ENCODE results near the gene SYTL3. TPM values are rescaled to one million over a fixed set of nuclear protein-coding genes. Genes with fewer than 3 reads are reported as not detected.
"Not testable (repeated sequence)": the region's sequence is repeated elsewhere in the genome, so short reads cannot be mapped to it uniquely, and the experiment has no call there.

The SYTL3 gene
- total RNA-seq, 1 donor from 2014 or later: 1.7 TPM

DNA sequence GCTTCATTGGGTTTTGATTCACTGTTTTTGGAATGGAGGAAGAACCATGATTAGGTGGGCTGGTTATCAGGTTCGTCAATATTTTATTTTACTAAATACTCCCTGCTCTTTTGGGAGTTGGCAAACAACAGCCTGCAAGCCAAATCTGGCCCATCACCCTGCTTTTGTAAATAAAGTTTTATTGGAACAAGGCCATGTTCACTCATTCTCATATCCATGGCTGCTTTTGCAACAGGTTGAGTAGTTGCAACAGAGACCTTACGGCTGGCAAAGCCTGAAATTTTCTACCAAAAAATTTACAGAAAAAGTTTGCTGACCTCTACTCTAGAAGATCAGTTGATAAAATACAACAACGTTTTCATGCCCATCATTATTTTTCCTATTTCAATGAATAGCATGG lies 45.1 kb downstream of the SYTL3 start:
- no peak for ATAC-seq

DNA sequence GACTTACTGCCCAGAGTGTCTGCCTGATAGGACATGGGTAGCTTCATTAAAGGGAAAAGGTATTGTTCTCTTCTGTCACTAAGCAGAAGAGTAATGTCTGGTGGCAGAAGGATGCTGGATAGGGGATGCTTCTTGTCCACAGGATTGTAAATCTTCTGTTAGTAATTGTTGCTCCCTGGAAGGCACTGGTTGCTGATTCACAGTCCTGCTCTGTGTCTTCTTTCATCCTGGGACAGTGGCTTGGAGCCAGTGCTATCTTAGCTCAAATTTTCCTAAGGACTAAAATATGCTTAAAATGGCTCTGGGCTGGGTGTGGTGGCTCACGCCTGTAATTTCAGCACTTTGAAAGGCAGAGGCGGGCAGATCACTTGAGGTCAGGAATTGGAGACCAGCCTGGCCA lies 48.0 kb downstream of the SYTL3 start:
- no peak for ATAC-seq

DNA sequence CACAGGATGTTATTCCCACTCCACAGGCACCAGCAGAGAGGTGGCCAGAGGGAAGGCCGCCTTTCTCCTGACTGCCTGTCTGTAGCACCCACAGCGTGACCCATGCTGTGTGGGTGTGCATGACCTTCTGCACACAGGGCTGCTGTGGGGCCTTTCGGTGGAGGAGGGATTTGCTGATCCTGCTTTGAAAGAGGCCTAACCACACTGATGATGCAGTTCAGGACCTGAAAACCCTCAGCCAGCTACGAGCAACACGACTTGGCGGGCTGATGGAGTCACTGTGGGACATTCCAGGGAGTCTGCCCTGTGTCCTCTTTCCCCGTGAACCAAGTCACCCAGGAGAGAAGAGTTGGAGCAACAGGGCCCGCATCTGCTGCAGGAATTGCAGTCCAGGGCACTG lies 49.1 kb downstream of the SYTL3 start:
- ATAC-seq: no peak

DNA sequence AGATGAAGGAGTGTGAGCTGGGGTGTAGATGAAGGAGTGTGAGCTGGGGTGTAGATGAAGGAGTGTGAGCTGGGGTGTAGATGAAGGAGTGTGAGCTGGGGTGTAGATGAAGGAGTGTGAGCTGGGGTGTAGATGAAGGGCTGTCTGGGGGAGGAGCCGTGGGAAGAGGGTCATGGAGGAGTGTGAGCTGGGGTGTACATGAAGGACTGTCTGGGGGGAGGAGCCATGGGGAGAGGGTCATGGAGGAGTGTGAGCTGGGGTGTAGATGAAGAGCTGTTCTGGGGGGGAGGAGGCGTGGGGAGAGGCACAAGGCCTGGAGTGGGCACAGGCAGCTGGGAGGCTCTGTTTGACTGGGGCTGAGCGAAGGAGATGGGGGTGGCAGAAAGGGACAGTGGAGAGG lies 51.4 kb downstream of the SYTL3 start:
- ATAC-seq: not testable (repeated sequence)

DNA sequence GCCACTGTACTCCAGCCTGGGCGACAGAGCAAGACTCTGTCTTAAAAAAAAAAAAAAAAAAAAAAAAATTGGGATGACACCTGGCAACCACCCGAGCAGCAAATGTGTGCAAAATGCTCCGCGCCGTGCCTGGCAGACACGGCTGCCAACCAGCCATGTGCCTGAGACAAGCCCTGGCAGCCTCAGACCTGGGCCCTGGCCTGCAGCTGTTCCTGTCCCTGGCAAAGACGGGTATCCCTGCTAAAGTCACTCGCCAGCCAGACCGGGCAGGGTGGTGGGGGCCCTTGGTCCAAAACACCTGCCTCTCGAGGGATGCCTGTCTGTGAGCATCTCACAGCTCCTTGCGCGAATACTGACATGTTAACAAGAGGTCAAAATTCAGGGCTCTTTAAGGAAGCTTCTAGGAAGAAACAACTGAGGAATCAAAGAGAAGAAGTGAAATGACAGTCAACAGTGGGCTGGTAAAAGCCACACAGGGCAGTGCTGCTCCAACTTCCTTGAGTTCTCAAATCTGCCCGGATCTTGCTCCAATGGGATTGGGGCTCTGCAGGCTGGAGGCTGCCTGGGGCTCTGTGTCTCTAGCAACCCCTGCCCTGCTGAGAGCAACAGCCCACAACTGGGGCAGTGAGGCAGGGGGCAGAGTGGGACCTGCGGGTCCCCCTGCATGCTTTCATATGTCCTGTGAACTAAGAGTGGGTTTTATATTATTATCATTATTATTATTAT lies 53.4 kb downstream of the SYTL3 start:
- ATAC-seq: peak; percentile 30

DNA sequence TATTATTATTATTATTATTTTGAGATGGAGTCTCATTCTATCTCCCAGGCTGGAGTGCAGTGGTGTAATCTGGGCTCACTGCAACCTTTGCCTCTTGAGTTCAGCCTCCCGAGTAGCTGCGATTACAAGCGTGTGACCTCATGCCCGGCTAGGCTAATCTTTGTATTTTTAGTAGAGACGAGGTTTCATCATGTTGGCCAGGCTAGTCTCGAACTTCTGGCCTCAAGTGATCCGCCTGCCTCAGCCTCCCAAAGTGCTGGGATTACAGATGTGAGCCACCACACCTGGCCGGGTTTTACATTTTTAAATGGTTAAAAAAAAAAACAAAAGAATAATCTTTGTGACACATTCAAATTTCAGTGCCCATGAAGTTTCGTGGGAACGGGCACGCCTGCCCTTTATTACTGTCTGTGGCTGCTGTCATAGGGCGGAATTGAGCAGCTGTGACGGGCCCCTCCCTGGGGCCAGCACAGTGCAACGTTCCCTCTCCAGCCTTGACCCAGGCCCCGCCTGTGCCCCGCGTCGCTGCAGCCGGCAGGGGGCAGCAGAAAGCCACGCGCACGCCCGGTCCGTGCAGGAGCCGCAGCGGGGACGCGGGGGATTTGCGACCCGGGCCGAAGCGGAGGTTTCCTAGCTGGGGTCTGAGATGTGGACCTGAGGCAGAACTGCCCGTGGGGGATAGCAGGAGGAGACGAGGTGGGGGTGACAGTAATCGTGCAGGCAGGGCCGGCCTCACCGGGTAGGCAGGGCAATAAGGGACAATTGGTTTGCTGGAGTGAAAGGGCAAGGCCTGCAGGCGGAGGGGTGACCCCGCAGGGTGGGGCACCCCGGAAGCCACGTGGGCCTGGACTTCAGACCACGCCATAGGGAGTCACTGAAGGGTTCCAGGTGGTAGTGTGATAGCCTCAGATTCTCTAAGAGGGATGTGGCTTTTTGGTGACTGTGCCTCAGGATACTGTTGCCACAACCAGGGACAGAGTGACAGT lies 54.3 kb downstream of the SYTL3 start:
- peak; percentile 98 for ATAC-seq

DNA sequence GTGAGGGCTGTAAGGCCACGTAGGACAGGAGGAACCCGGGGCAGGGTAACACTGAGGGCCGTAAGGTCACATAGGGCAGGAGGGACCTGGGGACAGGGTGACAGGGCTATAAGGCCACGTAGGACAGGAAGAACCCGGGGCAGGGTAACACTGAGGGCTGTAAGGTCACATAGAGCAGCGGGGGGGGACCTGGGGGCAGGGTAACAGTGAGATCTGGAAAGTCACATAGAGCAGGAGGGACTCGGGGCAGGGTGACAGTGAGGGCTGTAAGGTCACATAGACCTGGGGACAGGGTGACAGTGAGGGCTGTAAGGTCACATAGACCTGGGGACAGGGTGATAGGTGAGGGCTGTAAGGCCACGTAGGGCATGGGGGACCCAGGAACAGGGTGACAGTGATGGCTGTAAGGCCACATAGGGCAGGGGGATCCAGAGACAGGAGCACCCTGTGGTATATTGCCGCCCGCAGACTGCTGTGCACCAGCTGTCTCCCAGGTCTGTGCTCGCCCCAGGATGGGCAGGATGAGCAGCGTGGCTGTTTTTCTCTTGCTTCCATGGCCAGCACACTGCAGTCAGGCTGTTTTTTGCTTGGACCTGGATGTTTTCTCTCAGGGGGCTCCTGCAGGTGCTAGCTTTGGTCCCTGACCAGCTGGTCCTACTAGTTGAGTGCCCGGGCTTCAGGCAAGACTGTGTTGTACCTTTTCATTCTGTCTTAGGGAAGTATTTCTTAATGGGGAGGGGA lies 55.7 kb downstream of the SYTL3 start:
- ATAC-seq: no peak

DNA sequence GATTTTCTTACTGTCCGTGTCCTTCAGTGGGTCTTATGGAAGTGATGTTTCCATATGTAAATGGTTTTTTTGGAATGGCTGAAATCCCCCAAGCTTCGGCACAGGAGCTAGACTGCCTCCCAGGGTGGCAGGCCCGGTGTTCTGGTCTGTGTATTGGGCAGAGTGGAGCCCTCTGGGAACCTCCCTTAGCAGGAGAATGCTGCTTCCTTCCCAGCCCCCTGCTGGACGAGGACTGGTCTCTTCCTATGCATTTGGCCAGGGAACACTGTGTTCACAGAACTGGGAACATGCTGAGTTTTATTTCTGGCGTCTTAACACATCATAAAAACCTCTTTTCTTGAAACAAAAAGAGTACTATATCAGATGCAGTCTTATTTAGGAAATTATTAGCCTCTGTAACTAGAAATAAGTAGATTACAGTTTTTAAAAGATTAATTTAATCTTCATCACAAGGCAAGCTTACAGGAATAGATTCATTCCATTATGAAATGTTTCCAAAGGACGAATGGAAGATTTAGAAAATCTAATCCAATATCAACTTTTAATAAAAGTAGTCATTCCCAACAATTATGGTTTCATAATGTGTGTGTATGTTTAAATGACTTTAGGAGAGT lies 56.6 kb downstream of the SYTL3 start:
- ATAC-seq: no peak

DNA sequence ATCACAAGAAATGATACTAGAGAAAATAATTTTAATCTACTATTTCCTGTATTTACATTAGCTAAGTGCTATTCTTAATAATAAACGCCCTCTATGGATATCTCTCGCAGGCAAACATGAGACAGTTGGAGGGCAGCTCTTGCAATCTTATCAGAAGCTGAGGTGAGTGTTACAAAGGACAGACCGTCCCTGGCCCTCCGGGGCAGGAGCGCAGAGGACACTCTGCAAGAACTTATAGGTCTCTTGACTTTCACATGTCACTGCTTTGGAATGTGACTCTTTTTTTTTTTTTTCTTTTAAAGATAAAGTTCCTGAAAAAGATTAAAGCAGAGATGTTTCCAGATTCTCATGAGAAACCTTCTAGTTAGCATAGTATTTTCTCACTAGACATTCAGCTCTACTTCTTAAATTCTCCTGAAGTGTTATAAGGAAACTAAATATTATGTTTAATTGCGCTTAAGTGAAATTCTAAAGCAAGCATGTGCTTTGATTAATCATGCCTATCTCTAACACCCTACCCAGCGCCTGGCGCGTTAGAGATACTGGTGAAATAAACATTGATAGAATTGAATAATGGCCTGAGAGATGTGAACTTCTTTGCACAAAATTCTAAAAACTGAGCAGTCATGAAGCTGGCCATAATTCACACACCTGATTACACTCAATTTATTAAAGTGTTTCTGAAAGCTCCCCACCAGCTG lies 57.4 kb downstream of the SYTL3 start:
- ATAC-seq: no peak

DNA sequence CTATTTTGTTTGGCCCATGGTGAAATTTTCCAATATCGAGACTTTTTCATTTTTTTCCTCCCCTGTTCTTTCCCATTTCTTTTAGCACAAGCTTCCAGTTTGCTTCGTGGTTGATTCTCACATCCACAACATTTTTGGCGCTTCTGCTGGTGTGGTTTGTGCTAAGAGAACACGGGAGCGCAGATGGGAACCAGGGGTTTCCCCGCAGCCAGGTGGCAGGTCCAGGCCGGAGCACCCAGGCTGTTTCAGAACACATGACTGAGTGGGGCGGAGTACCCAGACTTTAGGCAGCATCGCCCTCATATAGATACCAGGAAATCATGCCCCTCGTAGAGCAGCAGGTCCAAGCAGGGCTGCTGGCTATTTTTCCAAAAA lies 58.0 kb downstream of the SYTL3 start:
- ATAC-seq: peak; percentile 41

DNA sequence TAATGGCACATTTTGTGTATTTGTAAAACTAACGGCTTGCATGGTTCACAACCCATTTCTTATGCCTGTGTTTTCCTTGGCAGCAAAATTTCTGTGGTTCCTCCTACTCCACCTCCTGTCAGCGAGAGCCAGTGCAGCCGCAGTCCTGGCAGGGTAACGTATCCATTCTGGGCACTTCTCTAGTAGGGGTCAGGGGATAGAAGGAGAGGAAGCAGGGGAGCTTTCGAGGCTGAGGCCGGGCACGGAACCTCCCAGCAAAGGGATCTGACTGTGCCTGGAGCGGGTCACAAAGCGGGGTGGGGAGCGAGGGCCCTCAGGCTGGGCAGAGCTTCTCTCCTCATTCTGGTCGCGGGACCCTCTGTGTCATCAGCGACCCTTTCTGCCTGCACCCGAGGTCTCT lies 58.4 kb downstream of the SYTL3 start:
- no peak for ATAC-seq

DNA sequence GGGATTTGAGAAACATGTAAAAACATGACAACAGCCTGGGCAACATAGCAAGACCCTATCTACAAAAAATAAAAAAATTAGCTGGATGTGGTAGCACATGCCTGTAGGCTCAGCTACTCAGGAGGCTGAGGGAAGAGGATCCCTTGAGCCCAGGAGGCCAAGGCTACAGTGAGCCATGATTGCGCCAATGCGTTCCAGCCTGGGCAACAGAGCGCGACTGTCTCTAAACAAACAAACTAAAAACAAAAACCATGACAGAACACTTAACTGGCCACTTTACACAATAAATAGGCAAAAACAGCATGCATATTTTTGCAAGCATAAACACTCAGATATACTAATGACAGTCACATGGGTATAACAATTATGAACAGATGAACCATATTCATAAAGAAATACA lies 60.0 kb downstream of the SYTL3 start:
- ATAC-seq: no peak

DNA sequence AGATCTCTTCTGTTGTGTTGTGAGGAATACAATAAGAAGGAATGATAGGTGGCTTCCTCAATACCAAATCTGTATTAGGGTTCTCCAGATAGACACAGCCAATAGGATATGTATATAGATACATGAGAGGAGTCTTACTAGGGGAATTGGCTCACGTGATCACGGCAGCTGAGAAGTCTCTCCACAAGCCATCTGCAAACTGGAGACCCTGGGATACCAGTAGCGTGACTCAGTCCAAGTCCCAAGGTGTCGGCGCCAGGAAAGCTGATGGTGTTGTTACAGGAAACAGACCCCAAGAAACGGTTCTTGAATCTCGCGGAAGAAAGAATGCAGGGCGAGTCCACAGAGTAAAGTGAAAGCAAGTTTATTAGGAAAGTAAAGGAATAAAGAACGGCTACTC lies 61.4 kb downstream of the SYTL3 start:
- no peak for ATAC-seq

DNA sequence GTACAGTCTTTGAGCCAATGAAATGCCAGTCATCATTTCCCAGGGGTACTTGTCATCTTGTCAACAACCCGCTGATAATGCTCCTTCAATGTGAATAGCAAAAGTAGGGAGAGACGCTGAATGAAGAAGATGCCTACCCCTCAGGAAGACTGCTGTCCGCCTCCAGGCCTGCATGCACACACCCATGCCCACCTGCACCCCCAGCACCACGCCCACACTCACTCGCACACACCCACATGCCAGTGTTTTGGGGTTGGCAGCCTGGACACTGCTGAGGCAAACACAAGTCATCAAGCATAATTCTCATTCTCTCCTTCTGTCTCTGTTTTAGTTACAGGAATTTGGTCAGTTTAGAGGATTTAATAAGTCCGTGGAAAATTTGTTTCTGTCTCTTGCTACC lies 63.6 kb downstream of the SYTL3 start:
- ATAC-seq: no peak

DNA sequence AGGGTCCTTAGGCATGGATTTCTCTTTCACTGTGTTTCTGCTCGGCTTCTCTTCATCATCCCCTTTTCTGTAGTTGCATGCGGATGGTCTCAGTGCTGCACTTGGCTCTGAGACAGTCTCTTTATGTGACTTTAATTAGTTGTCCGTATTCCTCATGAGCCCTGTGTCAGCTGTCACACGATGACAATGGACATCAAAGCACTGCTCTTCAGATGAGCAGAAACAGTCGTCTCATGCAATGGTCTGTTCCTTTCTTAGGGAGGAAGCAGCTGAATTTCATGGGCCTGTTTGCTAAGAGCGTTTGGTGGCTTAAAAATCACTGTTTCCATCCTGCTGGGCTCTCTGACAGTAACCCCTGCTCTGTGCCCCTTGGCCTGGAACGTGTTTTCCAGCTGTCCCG lies 64.9 kb downstream of the SYTL3 start:
- no peak for ATAC-seq

DNA sequence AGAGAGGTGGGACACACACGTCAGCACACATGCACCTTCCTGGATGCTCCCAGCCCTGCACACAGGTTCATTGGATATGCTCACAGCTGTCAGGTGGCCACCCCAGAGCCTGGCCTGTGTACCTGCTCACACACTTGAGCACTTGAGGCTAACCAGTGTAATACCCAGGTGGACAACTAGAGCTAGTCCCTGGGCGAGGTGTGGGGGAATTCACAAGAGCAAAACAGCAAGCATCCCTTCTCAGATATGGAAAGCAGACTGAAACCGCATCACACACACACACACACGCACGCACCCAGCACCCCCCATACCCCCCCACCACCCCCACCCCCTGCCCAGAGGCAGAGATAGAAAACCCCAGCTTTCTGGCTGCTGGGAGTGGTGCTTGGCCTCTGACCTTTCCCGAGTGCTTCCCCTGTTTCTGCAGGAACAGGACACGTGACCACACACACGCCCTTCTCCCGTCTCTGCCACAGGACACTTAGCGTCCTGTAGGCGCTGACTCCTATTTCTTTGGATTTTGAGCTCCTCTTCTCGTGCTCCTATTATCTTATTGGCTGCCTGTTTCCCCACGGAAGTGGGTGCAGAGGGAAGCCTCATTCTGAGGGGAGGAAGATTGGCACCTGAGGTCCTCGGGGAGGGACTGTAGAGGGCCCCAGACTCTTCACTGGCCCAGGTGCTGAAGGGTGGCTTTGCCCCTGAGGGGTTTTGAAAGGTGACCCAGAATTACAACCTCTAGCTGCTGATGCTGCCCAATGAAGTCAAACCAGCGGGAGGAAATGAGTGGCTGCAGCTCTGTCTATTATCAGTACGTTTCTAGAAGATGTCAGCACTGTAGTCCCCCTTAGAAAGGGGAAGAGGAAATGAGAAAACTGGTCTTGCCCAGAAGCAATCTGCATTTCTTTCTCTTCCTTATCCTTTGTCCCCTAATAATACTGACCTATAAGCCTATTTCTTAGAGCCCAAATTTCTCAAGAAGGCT lies 65.8 kb downstream of the SYTL3 start:
- no peak for ATAC-seq

DNA sequence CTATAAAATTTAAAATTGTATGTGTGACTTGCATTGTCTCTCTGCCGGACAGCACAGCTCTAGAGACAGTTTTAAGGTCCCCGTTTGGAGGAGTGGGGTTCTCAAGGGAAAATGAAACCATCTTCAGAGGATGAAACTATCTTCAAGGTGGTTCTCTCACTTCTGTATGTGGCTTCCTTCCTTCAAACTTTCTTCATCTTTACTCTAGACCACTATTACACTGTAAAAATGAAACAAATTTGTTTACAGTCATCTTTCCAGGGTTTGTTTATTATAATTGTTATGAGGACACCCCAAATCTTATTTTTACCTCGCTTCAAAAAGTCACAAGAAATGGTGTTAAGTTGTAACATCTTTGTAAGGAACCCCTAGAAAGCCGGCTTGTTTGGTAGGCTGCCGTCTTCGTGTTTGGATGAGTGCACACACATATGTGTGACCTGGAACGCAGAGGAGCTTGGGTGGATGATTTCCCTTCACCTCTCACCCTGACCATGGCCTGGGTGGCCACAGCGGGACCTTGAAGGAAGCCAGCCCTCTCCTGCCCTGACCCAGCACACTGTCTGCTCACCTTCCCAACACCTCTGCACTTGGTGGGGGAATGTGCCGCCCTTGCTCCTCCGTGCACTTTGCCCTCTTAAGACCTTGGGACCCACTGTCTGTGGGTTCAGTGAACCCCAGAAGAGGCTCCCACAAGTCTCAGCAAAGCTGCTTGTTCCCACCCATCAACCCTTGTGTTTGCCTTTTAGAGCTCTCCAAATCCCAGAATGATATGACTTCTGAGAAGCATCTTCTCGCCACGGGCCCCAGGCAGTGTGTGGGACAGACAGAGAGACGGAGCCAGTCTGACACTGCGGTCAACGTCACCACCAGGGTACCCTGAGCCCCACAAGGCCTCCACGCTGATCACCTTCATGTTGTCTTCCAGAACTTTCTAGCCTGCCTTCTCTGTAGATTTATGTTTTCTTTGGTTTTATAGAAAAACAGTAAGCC lies 67.8 kb downstream of the SYTL3 start:
- no peak for ATAC-seq

DNA sequence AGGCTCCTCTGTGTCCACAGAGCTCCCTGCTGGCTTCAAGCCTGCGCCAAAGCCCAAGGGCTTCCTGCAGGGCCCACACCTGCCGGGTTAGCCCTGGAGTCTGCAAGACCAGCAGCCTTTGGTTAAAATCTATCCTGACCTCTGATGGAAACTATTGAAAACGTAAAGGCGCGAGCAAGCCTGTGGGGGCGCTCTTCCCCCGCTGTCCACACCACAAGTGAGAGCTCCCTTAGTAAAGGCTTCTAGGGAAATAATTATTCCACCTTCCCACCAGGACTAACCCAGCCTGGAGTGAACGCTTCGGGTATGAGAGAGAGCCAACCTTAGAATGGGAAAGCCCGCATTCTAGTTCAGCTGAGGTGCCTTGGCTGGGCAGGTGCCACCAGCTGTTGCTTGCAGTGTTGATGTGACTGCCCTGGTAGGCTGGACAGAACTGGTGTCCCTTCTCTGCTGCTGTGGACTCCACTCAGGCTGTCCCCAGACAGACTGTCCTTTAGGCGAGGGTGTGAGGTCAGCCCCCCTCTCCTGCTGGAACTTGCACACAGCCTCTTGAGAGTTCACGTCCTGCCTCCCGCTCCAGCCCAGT lies 68.7 kb downstream of the SYTL3 start:
- ATAC-seq: no peak

DNA sequence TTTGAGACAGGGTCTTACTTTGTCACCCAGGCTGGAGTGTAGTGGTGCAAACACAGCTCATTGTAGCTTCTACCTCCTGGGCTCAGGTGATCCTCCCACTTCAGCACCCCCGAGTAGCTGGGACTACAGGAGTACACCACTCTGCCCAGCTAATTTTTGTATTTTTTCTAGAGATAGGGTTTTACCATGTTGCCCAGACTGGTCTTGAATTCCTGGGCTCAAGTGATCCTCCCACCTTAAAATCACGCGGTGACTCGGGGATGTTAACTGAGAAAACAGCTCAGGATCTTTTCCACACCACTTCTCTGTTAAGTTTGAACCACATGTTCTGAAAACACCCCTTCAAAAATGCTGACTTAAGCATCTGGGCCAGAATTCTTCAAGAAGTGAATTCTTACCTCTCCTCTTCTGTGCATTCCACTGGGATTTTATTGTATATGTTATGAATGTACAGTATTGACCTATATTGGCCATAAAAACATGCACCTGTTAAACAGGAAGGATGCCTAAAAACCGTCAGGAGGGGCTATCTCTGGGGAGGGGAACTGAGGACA lies 72.4 kb downstream of the SYTL3 start:
- ATAC-seq: no peak
